ENCODE results near the gene ADORA2A.

The ADORA2A gene

DNA sequence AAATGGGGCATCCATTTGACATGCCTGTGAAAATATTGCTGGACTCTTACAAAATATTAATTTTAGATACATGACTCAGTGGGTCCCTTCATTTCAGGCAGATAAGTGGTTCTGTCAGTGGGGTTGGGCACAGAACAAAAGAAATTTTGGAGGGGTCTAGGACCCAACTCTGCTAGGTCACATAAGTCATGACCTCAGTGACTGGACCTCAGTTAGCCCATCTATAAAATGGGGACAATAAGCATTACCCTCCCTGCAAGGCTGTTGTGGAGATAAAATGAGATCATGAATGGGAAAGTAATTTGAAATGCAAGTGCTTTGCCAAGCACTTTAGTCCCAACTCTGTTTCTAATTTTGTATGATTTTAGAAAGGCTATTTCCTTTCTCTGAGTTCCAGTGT is 23.8 kb downstream of the ADORA2A start:
- TF ChIP-seq, protein P1, sequence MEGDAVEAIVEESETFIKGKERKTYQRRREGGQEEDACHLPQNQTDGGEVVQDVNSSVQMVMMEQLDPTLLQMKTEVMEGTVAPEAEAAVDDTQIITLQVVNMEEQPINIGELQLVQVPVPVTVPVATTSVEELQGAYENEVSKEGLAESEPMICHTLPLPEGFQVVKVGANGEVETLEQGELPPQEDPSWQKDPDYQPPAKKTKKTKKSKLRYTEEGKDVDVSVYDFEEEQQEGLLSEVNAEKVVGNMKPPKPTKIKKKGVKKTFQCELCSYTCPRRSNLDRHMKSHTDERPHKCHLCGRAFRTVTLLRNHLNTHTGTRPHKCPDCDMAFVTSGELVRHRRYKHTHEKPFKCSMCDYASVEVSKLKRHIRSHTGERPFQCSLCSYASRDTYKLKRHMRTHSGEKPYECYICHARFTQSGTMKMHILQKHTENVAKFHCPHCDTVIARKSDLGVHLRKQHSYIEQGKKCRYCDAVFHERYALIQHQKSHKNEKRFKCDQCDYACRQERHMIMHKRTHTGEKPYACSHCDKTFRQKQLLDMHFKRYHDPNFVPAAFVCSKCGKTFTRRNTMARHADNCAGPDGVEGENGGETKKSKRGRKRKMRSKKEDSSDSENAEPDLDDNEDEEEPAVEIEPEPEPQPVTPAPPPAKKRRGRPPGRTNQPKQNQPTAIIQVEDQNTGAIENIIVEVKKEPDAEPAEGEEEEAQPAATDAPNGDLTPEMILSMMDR (conservative IDR thresholded peaks at IDR 0.05), result no peak
- no peak overlapping the region for H3K27ac ChIP-seq

DNA sequence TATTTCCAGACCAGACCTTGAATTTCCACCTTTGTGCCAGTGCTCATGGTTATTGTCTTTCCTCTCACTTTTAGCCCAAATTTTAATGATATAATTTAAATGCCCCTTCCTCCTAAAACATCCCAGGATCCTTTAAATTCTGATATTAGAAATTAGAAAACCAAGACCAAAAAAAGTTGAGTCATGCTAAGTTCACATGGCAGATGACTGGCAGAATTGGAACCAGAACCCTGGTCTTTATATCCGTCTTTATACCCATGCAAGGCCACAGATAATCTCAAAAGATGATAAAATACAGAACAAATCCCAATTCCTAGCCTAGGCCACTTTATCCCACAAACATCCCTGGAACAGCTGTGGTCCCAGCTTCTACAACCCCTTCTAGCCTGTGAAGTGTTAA is 26.5 kb downstream of the ADORA2A start:
- H3K27ac ChIP-seq, result no peak overlapping the region
- TF ChIP-seq, protein P1 (conservative IDR thresholded peaks at IDR 0.05), result no peak

DNA sequence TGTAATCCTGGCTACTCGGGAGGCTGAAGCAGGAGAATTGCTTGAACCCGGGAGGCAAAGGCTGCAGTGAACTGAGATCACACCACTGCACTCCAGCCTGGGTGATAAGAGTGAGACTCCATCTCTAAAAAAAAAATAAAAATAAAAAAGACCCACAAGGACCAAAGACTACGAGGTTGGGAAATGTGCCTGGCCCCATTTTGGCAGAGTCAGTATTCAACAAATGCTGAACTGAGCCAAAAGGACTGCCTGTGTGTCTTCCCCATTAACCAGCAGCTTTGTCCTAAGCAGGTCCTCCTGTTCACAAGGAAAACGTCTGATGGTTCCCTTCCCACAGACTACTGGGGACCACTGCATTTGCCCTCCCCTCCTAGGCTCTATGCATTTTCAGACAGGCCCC is 27.6 kb downstream of the ADORA2A start:
- TF ChIP-seq, protein P1 (conservative IDR thresholded peaks at IDR 0.05), result no peak
- H3K27ac ChIP-seq, result no peak overlapping the region

DNA sequence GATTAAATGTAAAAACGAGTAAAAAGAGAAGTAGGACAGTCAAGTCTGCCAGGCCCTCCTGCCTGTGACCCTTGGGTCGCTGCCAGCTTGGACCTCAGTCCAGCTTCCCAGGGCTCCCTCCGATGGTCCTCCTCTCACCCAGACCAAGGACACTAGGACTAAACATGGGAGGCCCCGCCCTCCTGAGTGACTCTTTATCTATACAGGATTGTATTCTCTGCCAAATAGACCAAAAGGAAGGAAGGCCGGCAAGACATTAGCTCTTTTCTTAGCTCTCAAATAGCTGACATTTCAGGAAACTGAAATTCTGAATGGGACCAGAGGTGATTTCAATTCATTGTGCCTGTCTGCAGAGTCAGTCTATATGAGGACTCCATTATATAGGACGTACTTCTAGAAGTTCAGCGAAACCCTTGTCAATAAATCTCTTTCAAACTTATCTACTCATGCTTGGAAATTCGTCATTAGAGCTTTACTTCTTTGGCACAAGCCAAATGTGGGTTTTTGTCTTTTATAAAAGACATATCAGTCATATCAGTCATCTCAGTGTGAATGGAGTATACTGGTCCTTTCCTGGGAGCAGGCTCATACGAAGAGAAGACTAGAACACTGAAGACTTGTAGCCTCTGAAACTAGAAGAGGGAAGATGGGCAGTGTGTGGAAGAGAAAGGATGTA is 28.5 kb downstream of the ADORA2A start:
- TF ChIP-seq, protein P1 (conservative IDR thresholded peaks at IDR 0.05), result no peak
- H3K27ac ChIP-seq, result no peak overlapping the region

DNA sequence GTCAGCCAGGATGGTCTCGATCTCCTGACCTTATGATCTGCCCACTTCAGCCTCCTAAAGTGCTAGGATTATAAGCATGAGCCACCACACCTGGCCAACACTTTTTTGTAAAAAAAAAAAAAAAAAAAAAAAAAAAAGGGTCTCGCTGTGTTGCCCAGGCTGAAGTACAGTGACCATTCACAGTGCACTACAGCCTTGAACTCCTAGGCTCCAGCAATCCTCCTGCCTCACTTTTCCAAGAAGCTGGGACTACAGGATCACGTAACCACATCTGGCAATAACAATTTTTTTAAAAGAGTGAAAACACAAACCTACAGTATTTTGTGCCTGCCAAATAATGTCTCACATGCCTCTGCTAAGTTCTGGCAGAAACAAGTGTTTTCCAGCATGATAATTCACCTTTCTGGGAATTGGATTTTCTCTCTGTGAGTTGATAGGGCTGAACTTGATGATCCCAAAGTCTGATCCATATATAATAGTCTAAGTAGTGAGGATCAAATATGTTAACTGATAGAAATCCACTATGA is 30.6 kb downstream of the ADORA2A start:
- TF ChIP-seq, protein P1 (conservative IDR thresholded peaks at IDR 0.05), result no peak
- no peak overlapping the region for H3K27ac ChIP-seq

DNA sequence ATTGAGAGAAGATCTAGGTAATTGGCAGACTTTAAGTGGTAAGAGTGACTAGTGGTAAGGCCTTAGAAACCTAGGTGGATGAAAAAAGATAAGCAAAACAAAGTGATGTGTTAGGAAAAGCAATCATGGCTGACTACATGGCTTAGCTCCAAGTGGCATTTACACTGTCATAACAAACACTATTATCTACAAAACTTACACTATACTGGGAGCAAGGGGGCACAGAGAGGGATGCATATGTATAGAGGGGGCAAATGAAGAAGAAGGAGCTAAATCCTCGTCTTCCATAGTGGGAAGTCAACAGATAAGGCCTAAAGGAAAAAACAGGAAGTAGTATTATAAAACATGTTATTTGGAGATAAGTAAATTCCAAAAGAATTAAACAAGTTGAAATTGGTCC is 32.5 kb downstream of the ADORA2A start:
- TF ChIP-seq, protein P1 (conservative IDR thresholded peaks at IDR 0.05), result no peak
- H3K27ac ChIP-seq, result no peak overlapping the region

DNA sequence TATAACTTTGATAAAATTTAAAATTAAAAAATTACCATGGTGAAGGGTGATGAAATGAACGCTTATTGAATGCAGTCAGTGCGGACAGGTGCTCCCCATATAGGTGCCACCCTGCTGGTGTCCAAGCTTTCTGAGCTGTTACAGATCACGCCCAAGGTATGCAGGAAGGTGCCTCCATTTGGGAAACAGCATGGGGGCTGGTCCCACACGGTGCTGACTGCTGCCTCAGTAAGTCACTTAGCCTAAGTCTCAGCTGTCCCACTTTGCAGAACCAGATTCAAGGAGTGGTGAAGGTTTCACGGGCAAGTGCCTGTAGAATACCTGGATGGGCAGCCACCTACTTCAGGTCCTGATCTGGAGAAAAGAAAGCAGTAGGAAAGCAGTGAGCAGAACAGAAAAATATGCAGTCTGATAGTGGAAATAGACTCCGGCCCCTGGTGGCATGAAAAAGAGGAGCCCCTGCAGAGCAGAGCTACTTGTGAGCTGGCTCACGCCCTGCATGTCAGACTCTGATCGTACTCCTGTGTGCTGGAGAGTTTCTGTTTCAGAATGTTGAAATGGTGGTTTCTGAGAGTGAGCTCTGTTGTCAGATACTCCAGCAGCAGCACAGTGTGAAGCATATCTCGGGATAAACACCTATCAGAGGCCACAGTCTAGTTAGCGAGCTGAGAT is 33.2 kb downstream of the ADORA2A start:
- no peak overlapping the region for H3K27ac ChIP-seq
- TF ChIP-seq, protein P1 (conservative IDR thresholded peaks at IDR 0.05), result no peak

Data from VCaP (cell line).